Karpas-422 (cell line): Measurements from ENCODE around the gene HIC2. TPM values are rescaled to one million over a fixed set of nuclear protein-coding genes. Genes with fewer than 3 reads are reported as not detected.
"Not testable (repeated sequence)": the region's sequence is repeated elsewhere in the genome, so short reads cannot be mapped to it uniquely, and the experiment has no call there.

Experiments used
- DNase-seq: peaks from one replicate; pipeline ENCODE4 v3.0.0-alpha.2; 2015
- H2AFZ ChIP-seq: fragments of 200-600 bp; sonication (generic); 2 replicates; pipeline ENCODE4 v1.6.1; 2014; ENCODE audit warnings: antibody characterized with exemption, low read length, mixed read lengths
- H3K27ac ChIP-seq: fragments of 200-600 bp; sonication (generic); 2 replicates; pipeline ENCODE4 v1.5.1; 2014; ENCODE audit warnings: mild to moderate bottlenecking, low read length, moderate library complexity
- H3K27me3 ChIP-seq: fragments of 200-600 bp; sonication (generic); 2 replicates; pipeline ENCODE4 v1.6.1; 2014; ENCODE audit warnings: low read length, mixed read lengths
- H3K36me3 ChIP-seq: fragments of 200-600 bp; sonication (generic); 2 replicates; pipeline ENCODE4 v1.6.1; 2014; ENCODE audit warnings: low read length, mixed read lengths; ENCODE audit not compliant: insufficient read depth
- H3K4me1 ChIP-seq: fragments of 200-600 bp; sonication (generic); 2 replicates; pipeline ENCODE4 v1.6.1; 2014; ENCODE audit warnings: mild to moderate bottlenecking, low read length, mixed read lengths
- H3K4me2 ChIP-seq: fragments of 200-600 bp; sonication (generic); 2 replicates; pipeline ENCODE4 v1.6.1; 2014; ENCODE audit warnings: low read length, low read depth, mild to moderate bottlenecking; ENCODE audit not compliant: poor library complexity, severe bottlenecking
- H3K4me3 ChIP-seq: fragments of 200-600 bp; sonication (generic); 2 replicates; pipeline ENCODE4 v1.5.1; 2014; ENCODE audit warnings: mild to moderate bottlenecking, antibody characterized with exemption, low read length, mixed read lengths
- H3K79me2 ChIP-seq: fragments of 200-600 bp; sonication (generic); 2 replicates; pipeline ENCODE4 v1.6.1; 2014; ENCODE audit warnings: mild to moderate bottlenecking, low read length, mixed read lengths
- H3K9ac ChIP-seq: fragments of 200-600 bp; sonication (generic); 2 replicates; pipeline ENCODE4 v1.6.0; 2014; ENCODE audit warnings: low read length
- H3K9me2 ChIP-seq: fragments of 200-600 bp; sonication (generic), shearing (Covaris generic); replicated peaks from 2 replicates; pipeline ENCODE4 v1.6.0; 2014; ENCODE audit warnings: mild to moderate bottlenecking, low read length, moderate library complexity; ENCODE audit not compliant: insufficient read depth
- H3K9me3 ChIP-seq: fragments of 300-700, 200-600 bp; sonication (generic); 2 replicates; pipeline ENCODE4 v1.6.1; 2014; ENCODE audit warnings: low read length, mixed read lengths
- H4K20me1 ChIP-seq: fragments of 200-600 bp; sonication (generic); 2 replicates; pipeline ENCODE4 v1.6.1; 2014; ENCODE audit warnings: mild to moderate bottlenecking, antibody characterized with exemption, low read length, low read depth; ENCODE audit not compliant: insufficient read depth
- total RNA-seq: library from RNA; depleted of rRNA; stranded (reverse); fragments of >200 nt; shearing (Covaris generic); gene quantifications from 2 replicates; pipeline ENCODE4 v1.2.3, GENCODE V29; 2014; ENCODE audit warnings: low replicate concordance

HIC2 gene
- total RNA-seq, 1 experiment from 2014 or later: 4.4 TPM

- H3K27me3 ChIP-seq, H3K9ac ChIP-seq, H3K79me2 ChIP-seq, H4K20me1 ChIP-seq, H3K9me2 ChIP-seq, H3K9me3 ChIP-seq, H3K4me1 ChIP-seq, H2AFZ ChIP-seq, H3K36me3 ChIP-seq, H3K27ac ChIP-seq, H3K4me2 ChIP-seq, DNase-seq, H3K4me3 ChIP-seq: not testable (repeated sequence)
Observed at GRCh38 chr22:21454998-21455333, 37.8 kb downstream of the HIC2 start.

- no peak overlapping the region for H3K27ac ChIP-seq
- no peak overlapping the region for H3K9ac ChIP-seq
- no peaks in the 10 kb centered on the region for H3K79me2 ChIP-seq
- H3K9me2 ChIP-seq: no peaks in the 10 kb centered on the region
- H4K20me1 ChIP-seq: no peaks in the 10 kb centered on the region
- no peaks in the 10 kb centered on the region for H3K27me3 ChIP-seq
- H3K36me3 ChIP-seq: no peaks in the 10 kb centered on the region
- H3K4me2 ChIP-seq: no peak overlapping the region
- DNase-seq: no peak
- H3K9me3 ChIP-seq: no peaks in the 10 kb centered on the region
- no peak overlapping the region for H2AFZ ChIP-seq
- H3K4me1 ChIP-seq: no peaks in the 10 kb centered on the region; the same call in 1 of the 2 replicates
- no peak overlapping the region for H3K4me3 ChIP-seq
Observed at GRCh38 chr22:21455334-21456089, 38.3 kb downstream of the HIC2 start.

GRCh38 chr22:21457023-21457787, 40.0 kb downstream of the HIC2 start:
- Histone ChIP-seq H2AFZ (no peak overlapping the region), H3K27me3 (no peaks in the 10 kb centered on the region), H3K4me1 (no peaks in the 10 kb centered on the region), H3K4me2 (no peak overlapping the region), H3K9ac (no peak overlapping the region), H4K20me1 (no peaks in the 10 kb centered on the region), H3K4me3 (no peak overlapping the region), H3K9me2 (no peaks in the 10 kb centered on the region), H3K9me3 (no peaks in the 10 kb centered on the region), H3K36me3 (no peaks in the 10 kb centered on the region), H3K79me2 (no peaks in the 10 kb centered on the region), H3K27ac (no peak overlapping the region)
- DNase-seq: no peak

GRCh38 chr22:21462672-21463071, 45.5 kb downstream of the HIC2 start:
- H3K9me2 ChIP-seq, H3K27ac ChIP-seq, DNase-seq, H3K4me2 ChIP-seq, H3K79me2 ChIP-seq, H3K36me3 ChIP-seq, H3K4me1 ChIP-seq, H4K20me1 ChIP-seq, H3K27me3 ChIP-seq, H3K9ac ChIP-seq, H3K9me3 ChIP-seq, H2AFZ ChIP-seq, H3K4me3 ChIP-seq: not testable (repeated sequence)

GRCh38 chr22:21467337-21468193, 50.4 kb downstream of the HIC2 start, which contains the start of gene TMEM191C:
Gene TMEM191C, plus strand, starts transcription at chr22:21467387. Its CDS starts 73 bp downstream, at chr22:21467460.
- H3K79me2 ChIP-seq, H4K20me1 ChIP-seq, H3K9ac ChIP-seq, H3K4me2 ChIP-seq, H2AFZ ChIP-seq, H3K4me3 ChIP-seq, H3K9me2 ChIP-seq, H3K4me1 ChIP-seq, H3K36me3 ChIP-seq, H3K9me3 ChIP-seq, H3K27ac ChIP-seq, H3K27me3 ChIP-seq, DNase-seq: not testable (repeated sequence)

- not testable (repeated sequence) for H3K9me3 ChIP-seq, H3K4me3 ChIP-seq, H3K9ac ChIP-seq, H3K79me2 ChIP-seq, H4K20me1 ChIP-seq, H3K4me2 ChIP-seq, H2AFZ ChIP-seq, H3K36me3 ChIP-seq, H3K4me1 ChIP-seq, H3K27me3 ChIP-seq, H3K9me2 ChIP-seq, H3K27ac ChIP-seq
- peak; percentile 97 for DNase-seq
Observed at GRCh38 chr22:21468194-21469096, 51.3 kb downstream of the HIC2 start.

- H3K79me2 ChIP-seq, H3K27ac ChIP-seq, H3K4me1 ChIP-seq, H3K36me3 ChIP-seq, H2AFZ ChIP-seq, H3K9me2 ChIP-seq, H3K27me3 ChIP-seq, H4K20me1 ChIP-seq, H3K4me3 ChIP-seq, H3K9me3 ChIP-seq, H3K4me2 ChIP-seq, H3K9ac ChIP-seq, DNase-seq: not testable (repeated sequence)
Observed at GRCh38 chr22:21469097-21469994, 52.2 kb downstream of the HIC2 start.
